ENCODE results near the gene PLXNB3.

PLXNB3 gene

GRCh38 chrX:153775293-153776119 is 11.5 kb downstream of the PLXNB3 start:
- no peak for DNase-seq

- DNase-seq: no peak
Observed at GRCh38 chrX:153776120-153776599, 12.1 kb downstream of the PLXNB3 start.

GRCh38 chrX:153776611-153777045 is 12.6 kb downstream of the PLXNB3 start:
- DNase-seq: no peak

GRCh38 chrX:153777261-153778090 is 13.4 kb downstream of the PLXNB3 start:
- no peak for DNase-seq

- no peak for DNase-seq
Observed at GRCh38 chrX:153778181-153778580, 14.1 kb downstream of the PLXNB3 start.

- no peak for DNase-seq
Observed at GRCh38 chrX:153778684-153779101, 14.6 kb downstream of the PLXNB3 start.

GRCh38 chrX:153779891-153780677 is 16.0 kb downstream of the PLXNB3 start:
- no peak for DNase-seq

- DNase-seq: no peak
Observed at GRCh38 chrX:153780678-153781427, 16.8 kb downstream of the PLXNB3 start, which contains the start of gene SRPK3. SRPK3 (plus strand) TSS chrX:153781041; CDS start chrX:153781087, 46 bp downstream.

- DNase-seq: no peak
Observed at GRCh38 chrX:153781428-153782047, 17.5 kb downstream of the PLXNB3 start.

- DNase-seq: no peak
Observed at GRCh38 chrX:153782313-153782712, 18.3 kb downstream of the PLXNB3 start.

- no peak for DNase-seq
Observed at GRCh38 chrX:153782871-153783270, 18.8 kb downstream of the PLXNB3 start.

GRCh38 chrX:153783378-153784013 is 19.4 kb downstream of the PLXNB3 start:
- no peak for DNase-seq

GRCh38 chrX:153784325-153784967 is 20.4 kb downstream of the PLXNB3 start:
- no peak for DNase-seq

- no peak for DNase-seq
Observed at GRCh38 chrX:153786669-153787068, 22.6 kb downstream of the PLXNB3 start.

GRCh38 chrX:153789654-153790053 is 25.6 kb downstream of the PLXNB3 start:
- DNase-seq: no peak

GRCh38 chrX:153791104-153791852 is 27.2 kb downstream of the PLXNB3 start:
- no peak for DNase-seq

GRCh38 chrX:153792368-153792767 is 28.3 kb downstream of the PLXNB3 start:
- no peak for DNase-seq

- DNase-seq: no peak
Observed at GRCh38 chrX:153793291-153793690, 29.2 kb downstream of the PLXNB3 start.

GRCh38 chrX:153794018-153794896 is 30.2 kb downstream of the PLXNB3 start, which contains the start of the genes IDH3G and SSR4:
IDH3G (minus strand) TSS chrX:153794375; CDS start chrX:153794326, 49 bp downstream.
SSR4 (plus strand) TSS chrX:153794668; CDS start chrX:153794688, 20 bp downstream.
- DNase-seq: peak; percentile 93
